Measurements from ENCODE around the gene TCP1.

GRCh38 chr6:159730332-159730676, 59.1 kb downstream of the TCP1 start:
- TF ChIP-seq ZNF384 (IDR thresholded peaks at IDR 0.05) (no peak), ARNT (IDR thresholded peaks at IDR 0.05) (no peak)

All from HEK293T (cell line).